Measurements from ENCODE around the gene SPEF2. TPM values are rescaled to one million over a fixed set of nuclear protein-coding genes. Genes with fewer than 3 reads are reported as not detected.
A peak's percentile ranks its signal among the peaks of the same experiment; 100 is the strongest.

Gene SPEF2
- total RNA-seq, 1 donor from 2014 or later, result 10.0 TPM

GRCh38 chr5:35777358-35778087 lies 159.9 kb downstream of the SPEF2 start:
- peak; percentile 43 for DNase-seq (ENCODE audit: low spot score)
- H3K36me3 Mint-ChIP-seq (ENCODE audit: low read depth), result no peaks in the 10 kb centered on the region
- intact Hi-C loops (cut with micrococcal nuclease), result loop anchor here (1.0 to 2.0 kb wide), 4 partner anchors 34 to 147 kb away; no protein-coding TSS in a partner anchor
- peak overlapping the region; percentile 66 for H3K27ac Mint-ChIP-seq
- no peak overlapping the region for H3K4me3 Mint-ChIP-seq (ENCODE audit: low read depth)
- no peaks in the 10 kb centered on the region for H3K27me3 Mint-ChIP-seq (ENCODE audit: low read depth)
- H3K4me1 Mint-ChIP-seq (ENCODE audit: low read depth), result peaks cover 62% of the 10 kb centered on the region
- no peaks in the 10 kb centered on the region for H3K9me3 Mint-ChIP-seq

DNA sequence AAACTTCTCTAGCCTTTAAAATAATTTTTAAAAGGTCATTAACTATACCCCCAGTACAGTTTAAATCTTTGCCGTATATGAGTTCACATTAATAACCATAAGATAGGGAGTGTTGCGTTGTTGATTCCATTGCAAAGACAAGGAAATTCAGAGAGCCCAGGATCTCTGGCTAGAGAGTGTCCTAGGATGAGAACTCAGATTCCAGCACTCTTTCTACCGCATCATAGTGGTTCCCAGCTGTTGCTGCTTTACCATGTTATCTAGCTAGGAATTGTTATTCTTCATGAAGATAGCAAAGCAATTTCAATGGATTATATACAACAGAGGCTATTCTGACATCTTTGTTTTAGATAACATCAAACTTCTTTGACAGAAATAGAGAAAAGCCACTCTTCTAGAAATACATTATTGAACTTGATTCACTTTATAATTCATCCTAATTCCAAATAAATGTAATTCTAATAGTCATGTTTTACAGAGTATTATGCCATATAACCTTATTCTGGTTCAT lies 160.7 kb downstream of the SPEF2 start:
- Mint-ChIP-seq H3K9me3 (no peaks in the 10 kb centered on the region), H3K27me3 (ENCODE audit: low read depth) (no peaks in the 10 kb centered on the region), H3K4me1 (ENCODE audit: low read depth) (peaks cover 64% of the 10 kb centered on the region), H3K4me3 (ENCODE audit: low read depth) (no peak overlapping the region), H3K27ac (no peak overlapping the region), H3K36me3 (ENCODE audit: low read depth) (no peaks in the 10 kb centered on the region)
- intact Hi-C loops (cut with micrococcal nuclease), result no loop called here
- no peak for DNase-seq (ENCODE audit: low spot score)

DNA sequence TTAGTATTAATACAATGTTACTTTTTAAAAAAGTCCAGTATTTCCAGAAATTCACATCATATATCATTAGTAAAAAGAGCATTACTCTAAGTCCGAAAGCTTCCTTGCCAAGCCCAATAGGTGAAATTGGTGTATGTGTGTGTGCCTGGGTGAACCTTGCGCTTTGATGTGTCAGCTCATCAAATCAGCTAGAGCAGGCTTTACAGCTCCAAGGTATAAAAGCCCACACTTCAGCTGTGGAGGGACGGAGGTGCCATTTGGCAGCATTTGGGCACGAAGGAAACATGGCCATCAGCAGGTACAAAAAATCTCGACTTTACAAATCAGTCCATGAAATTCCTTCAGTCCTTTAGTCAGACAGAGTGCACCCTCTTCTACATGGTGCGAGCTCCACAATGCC lies 162.6 kb downstream of the SPEF2 start:
- Mint-ChIP-seq H3K27ac (peak overlapping the region; percentile 46), H3K27me3 (ENCODE audit: low read depth) (no peaks in the 10 kb centered on the region), H3K4me3 (ENCODE audit: low read depth) (no peak overlapping the region), H3K36me3 (ENCODE audit: low read depth) (no peaks in the 10 kb centered on the region), H3K9me3 (peaks cover 4% of the 10 kb centered on the region), H3K4me1 (ENCODE audit: low read depth) (peaks cover 63% of the 10 kb centered on the region)
- no peak for DNase-seq (ENCODE audit: low spot score)
- intact Hi-C loops (cut with micrococcal nuclease), result loop anchor here (5.0 to 10.0 kb wide), 2 partner anchors 465 to 653 kb away; partner anchors contain the start of gene NADK2

DNA sequence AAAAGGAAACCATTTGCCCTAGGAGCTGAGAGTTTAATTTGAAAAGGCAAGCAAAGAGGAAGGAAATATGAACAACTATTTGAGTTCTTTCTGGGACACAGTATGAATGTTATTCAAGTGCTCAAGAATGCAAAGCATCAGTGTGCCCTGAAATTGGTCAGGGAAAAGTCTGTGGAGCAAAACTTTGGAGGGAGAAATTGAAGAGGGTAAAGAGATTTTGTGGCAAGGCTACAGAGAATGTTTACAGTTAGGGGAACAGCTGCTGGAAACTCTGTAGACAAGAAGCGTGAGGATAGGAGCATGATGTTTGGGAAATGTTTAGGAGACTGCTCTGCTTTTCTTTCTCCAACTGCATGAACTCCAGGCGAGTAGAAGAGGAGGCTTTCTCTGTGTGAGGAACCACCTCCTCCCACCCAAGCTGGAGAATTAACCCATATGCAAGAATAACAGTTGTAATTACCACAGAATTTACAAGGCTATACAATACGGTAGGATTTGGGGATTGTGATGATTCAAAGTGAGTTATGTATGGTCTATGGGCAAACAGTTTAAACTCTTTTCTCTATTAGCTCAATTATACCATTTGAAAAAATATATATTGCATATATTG lies 163.6 kb downstream of the SPEF2 start:
- Mint-ChIP-seq H3K4me3 (ENCODE audit: low read depth) (no peak overlapping the region), H3K9me3 (peaks cover 4% of the 10 kb centered on the region), H3K27ac (peak overlapping the region; percentile 46), H3K27me3 (ENCODE audit: low read depth) (no peaks in the 10 kb centered on the region), H3K4me1 (ENCODE audit: low read depth) (peaks cover 67% of the 10 kb centered on the region), H3K36me3 (ENCODE audit: low read depth) (no peaks in the 10 kb centered on the region)
- intact Hi-C loops (cut with micrococcal nuclease), result loop anchor here (5.0 to 10.0 kb wide), 2 partner anchors 464 to 654 kb away; partner anchors contain the start of gene NADK2
- DNase-seq (ENCODE audit: low spot score), result no peak

DNA sequence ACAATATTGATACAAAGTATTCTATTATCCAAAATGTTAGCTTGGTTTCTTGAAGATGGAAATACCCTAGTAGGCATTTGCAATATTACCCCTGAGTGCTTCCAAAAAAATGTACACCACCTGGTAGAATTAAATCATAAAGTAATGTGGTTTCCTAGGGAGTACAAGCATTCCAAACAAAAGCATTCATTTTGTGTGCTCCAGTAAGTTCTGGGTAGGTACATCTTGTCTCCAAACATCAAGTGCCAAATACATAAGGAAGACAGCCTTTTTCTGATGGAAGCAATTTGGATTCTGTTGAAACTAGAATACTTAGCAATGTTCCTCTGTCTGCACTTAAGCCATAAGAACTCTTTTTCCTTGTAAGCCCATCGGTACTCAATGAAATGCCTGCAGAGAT lies 165.9 kb downstream of the SPEF2 start:
- Mint-ChIP-seq H3K36me3 (ENCODE audit: low read depth) (no peaks in the 10 kb centered on the region), H3K27ac (no peak overlapping the region), H3K4me1 (ENCODE audit: low read depth) (peaks cover 69% of the 10 kb centered on the region), H3K9me3 (peaks cover 4% of the 10 kb centered on the region), H3K4me3 (ENCODE audit: low read depth) (no peak overlapping the region), H3K27me3 (ENCODE audit: low read depth) (no peaks in the 10 kb centered on the region)
- no peak for DNase-seq (ENCODE audit: low spot score)
- intact Hi-C loops (cut with micrococcal nuclease), result loop anchor here (5.0 to 10.0 kb wide), 2 partner anchors 461 to 656 kb away; partner anchors contain the start of gene NADK2

DNA sequence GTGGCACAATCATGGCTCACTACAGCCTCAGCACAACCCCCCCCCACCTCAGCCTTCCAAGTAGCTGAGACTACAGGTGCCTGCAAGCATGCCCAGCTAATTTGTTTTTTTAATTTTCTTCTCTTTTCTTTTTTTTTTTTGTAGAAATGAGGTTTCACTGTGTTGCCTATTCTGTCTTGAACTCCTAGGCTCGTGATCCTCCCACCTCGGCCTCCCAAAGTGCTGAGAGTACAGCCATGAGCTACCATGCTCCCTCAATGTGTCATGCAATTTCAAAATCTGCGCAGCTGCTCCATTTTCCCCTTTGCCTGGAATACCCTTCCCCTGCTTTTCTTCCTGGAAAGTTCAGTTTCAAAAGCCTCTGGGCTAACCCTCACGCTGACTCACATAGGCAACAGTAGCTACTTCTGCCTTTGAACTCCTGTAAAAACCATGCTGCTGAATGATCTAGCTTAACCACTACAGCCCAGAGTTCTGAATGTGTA lies 168.0 kb downstream of the SPEF2 start:
- intact Hi-C loops (cut with micrococcal nuclease), result loop anchor here (2.0 to 10.0 kb wide), 6 partner anchors 25 to 459 kb away; partner anchors contain the start of genes IL7R and NADK2
- Mint-ChIP-seq H3K9me3 (peaks cover 4% of the 10 kb centered on the region), H3K4me1 (ENCODE audit: low read depth) (peaks cover 66% of the 10 kb centered on the region), H3K36me3 (ENCODE audit: low read depth) (peaks cover 11% of the 10 kb centered on the region), H3K27ac (peak overlapping the region; percentile 85), H3K4me3 (ENCODE audit: low read depth) (no peak overlapping the region), H3K27me3 (ENCODE audit: low read depth) (no peaks in the 10 kb centered on the region)
- DNase-seq (ENCODE audit: low spot score), result no peak

- Mint-ChIP-seq H3K36me3 (ENCODE audit: low read depth) (peaks cover 15% of the 10 kb centered on the region), H3K4me3 (ENCODE audit: low read depth) (no peak overlapping the region), H3K27ac (no peak overlapping the region), H3K9me3 (peaks cover 4% of the 10 kb centered on the region), H3K27me3 (ENCODE audit: low read depth) (no peaks in the 10 kb centered on the region), H3K4me1 (ENCODE audit: low read depth) (peaks cover 69% of the 10 kb centered on the region)
- intact Hi-C loops (cut with micrococcal nuclease), result loop anchor here (10.0 kb wide), 1 partner anchor 456 kb away; the partner anchor contains the start of gene NADK2
- DNase-seq (ENCODE audit: low spot score), result no peak
Measured at GRCh38 chr5:35788724-35789123, 171.1 kb downstream of the SPEF2 start.

GRCh38 chr5:35789732-35790456 lies 172.2 kb downstream of the SPEF2 start:
- H3K4me1 Mint-ChIP-seq (ENCODE audit: low read depth), result peaks cover 72% of the 10 kb centered on the region
- no peak for DNase-seq (ENCODE audit: low spot score)
- H3K9me3 Mint-ChIP-seq, result no peaks in the 10 kb centered on the region
- peaks cover 15% of the 10 kb centered on the region for H3K36me3 Mint-ChIP-seq (ENCODE audit: low read depth)
- no peaks in the 10 kb centered on the region for H3K27me3 Mint-ChIP-seq (ENCODE audit: low read depth)
- peak overlapping the region; percentile 46 for H3K27ac Mint-ChIP-seq
- intact Hi-C loops (cut with micrococcal nuclease), result loop anchor here (10.0 kb wide), 1 partner anchor 455 kb away; the partner anchor contains the start of gene NADK2
- H3K4me3 Mint-ChIP-seq (ENCODE audit: low read depth), result no peak overlapping the region

DNA sequence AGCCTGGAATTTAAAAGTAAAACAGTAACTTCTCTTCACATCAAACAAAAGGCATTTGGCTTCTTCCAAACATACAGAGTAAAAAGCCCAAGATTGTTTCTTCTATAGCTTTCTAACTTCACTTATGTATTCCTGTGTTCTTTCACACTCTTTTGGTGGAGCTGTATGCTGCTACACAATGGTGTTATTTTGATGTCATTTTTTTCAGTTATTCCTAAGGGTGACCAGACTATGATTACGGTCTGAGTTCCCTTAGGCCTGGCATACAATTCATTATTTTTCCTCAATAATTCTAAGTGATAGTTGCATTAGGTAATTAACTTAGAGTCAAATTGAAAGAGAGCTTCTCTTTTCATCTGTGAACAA lies 172.8 kb downstream of the SPEF2 start:
- intact Hi-C loops (cut with micrococcal nuclease), result no loop called here
- Mint-ChIP-seq H3K9me3 (no peaks in the 10 kb centered on the region), H3K27me3 (ENCODE audit: low read depth) (no peaks in the 10 kb centered on the region), H3K36me3 (ENCODE audit: low read depth) (peaks cover 15% of the 10 kb centered on the region), H3K27ac (peak overlapping the region; percentile 46), H3K4me3 (ENCODE audit: low read depth) (no peak overlapping the region), H3K4me1 (ENCODE audit: low read depth) (peaks cover 72% of the 10 kb centered on the region)
- DNase-seq (ENCODE audit: low spot score), result no peak

DNA sequence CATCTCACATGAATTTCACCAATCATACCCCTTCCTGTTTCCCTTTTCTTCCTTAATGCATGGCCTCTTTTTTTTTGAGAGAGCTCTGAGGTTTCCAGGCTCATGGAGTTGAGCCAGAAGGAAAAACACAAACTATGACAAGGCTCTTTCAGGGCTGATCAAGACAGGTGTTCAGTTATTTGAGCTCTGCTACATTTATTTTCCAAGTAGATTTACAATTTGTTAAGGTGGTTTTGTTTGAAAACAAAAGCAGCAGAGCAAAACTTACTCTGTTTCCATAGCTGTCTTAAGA lies 176.6 kb downstream of the SPEF2 start:
- Mint-ChIP-seq H3K4me1 (ENCODE audit: low read depth) (peaks cover 69% of the 10 kb centered on the region), H3K4me3 (ENCODE audit: low read depth) (no peak overlapping the region), H3K27me3 (ENCODE audit: low read depth) (no peaks in the 10 kb centered on the region), H3K27ac (peak overlapping the region; percentile 63), H3K9me3 (no peaks in the 10 kb centered on the region), H3K36me3 (ENCODE audit: low read depth) (peaks cover 17% of the 10 kb centered on the region)
- DNase-seq (ENCODE audit: low spot score), result no peak
- intact Hi-C loops (cut with micrococcal nuclease), result loop anchor here (1.0 kb wide), 1 partner anchor 10 kb away; no protein-coding TSS in a partner anchor

- no peak for DNase-seq (ENCODE audit: low spot score)
- H3K27me3 Mint-ChIP-seq (ENCODE audit: low read depth), result no peaks in the 10 kb centered on the region
- H3K36me3 Mint-ChIP-seq (ENCODE audit: low read depth), result peaks cover 11% of the 10 kb centered on the region
- no peaks in the 10 kb centered on the region for H3K9me3 Mint-ChIP-seq
- H3K4me1 Mint-ChIP-seq (ENCODE audit: low read depth), result peaks cover 63% of the 10 kb centered on the region
- intact Hi-C loops (cut with micrococcal nuclease), result loop anchor here (1.0 kb wide), 1 partner anchor 11 kb away; no protein-coding TSS in a partner anchor
- H3K27ac Mint-ChIP-seq, result peak overlapping the region; percentile 63
- no peak overlapping the region for H3K4me3 Mint-ChIP-seq (ENCODE audit: low read depth)
Measured at GRCh38 chr5:35794684-35795375, 177.2 kb downstream of the SPEF2 start.

DNA sequence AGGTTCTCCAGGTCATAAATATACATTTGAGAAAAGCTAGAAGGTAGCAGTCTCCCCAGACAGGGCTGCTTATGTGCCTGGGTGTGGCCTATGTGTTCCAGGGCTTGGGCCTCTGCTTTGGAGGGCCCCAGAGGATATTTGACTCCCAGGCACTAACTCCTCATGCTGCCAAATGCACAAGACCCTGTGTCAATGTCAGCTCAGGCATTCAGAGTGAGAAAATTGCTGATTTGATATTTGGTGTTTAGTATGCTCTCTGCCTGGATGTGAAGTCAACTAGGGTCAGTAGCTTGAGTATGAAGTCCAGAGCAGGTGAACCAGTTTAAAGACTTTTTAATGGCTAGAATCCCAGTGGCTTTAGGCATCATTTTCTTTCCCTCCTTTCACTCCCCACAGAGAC lies 181.5 kb downstream of the SPEF2 start:
- H3K36me3 Mint-ChIP-seq (ENCODE audit: low read depth), result peaks cover 4% of the 10 kb centered on the region
- peaks cover 57% of the 10 kb centered on the region for H3K4me1 Mint-ChIP-seq (ENCODE audit: low read depth)
- DNase-seq (ENCODE audit: low spot score), result no peak
- no peaks in the 10 kb centered on the region for H3K27me3 Mint-ChIP-seq (ENCODE audit: low read depth)
- H3K4me3 Mint-ChIP-seq (ENCODE audit: low read depth), result no peak overlapping the region
- no peak overlapping the region for H3K27ac Mint-ChIP-seq
- H3K9me3 Mint-ChIP-seq, result no peaks in the 10 kb centered on the region
- intact Hi-C loops (cut with micrococcal nuclease), result no loop called here

Data from activated T-helper 2 cell treated with anti-CD3 and anti-CD28 coated beads, Interferon-gamma antibody, Interleukin-2, Interleukin-4, amounts not matched to agents 10 μg/mL and 5 μg/mL and 100 μg/mL, durations not matched to agents 14 hours and 24 hours and 36 hours (primary cell).